Smooth muscle cell (in vitro differentiated cells): ENCODE data around the gene PLXND1. TPM values are rescaled to one million over a fixed set of nuclear protein-coding genes. Genes with fewer than 3 reads are reported as not detected.

ENCODE experiments used
- DNase-seq: peaks from one replicate; lab custom pipeline; 2025; ENCODE audit not compliant: unreplicated experiment; lab: John Stamatoyannopoulos, UW
- H2AFZ ChIP-seq: fragments of 200-600 bp; sonication (generic); 2 replicates; pipeline ENCODE4 v1.6.0; 2016; ENCODE audit warnings: antibody characterized with exemption, low read depth, mild to moderate bottlenecking
- H3F3A ChIP-seq: fragments of 200-600 bp; sonication (generic); 2 replicates; pipeline ENCODE4 v1.6.0; 2017; ENCODE audit warnings: antibody characterized with exemption, low read depth
- H3K27ac ChIP-seq: fragments of 200-600 bp; sonication (generic); 2 replicates; pipeline ENCODE4 v1.5.1; 2016; ENCODE audit warnings: low read depth, mild to moderate bottlenecking
- H3K27me3 ChIP-seq: fragments of 200-600 bp; sonication (generic); 2 replicates; pipeline ENCODE4 v1.6.1; 2016; ENCODE audit warnings: low read depth, mild to moderate bottlenecking
- H3K36me3 ChIP-seq: fragments of 200-600 bp; sonication (generic); 2 replicates; pipeline ENCODE4 v1.5.1; 2016; ENCODE audit warnings: low read depth
- H3K4me1 ChIP-seq: fragments of 200-600 bp; sonication (generic); 2 replicates; pipeline ENCODE4 v1.5.1; 2016; ENCODE audit warnings: low read depth
- H3K4me2 ChIP-seq: fragments of 200-600 bp; sonication (generic); 2 replicates; pipeline ENCODE4 v1.6.0; 2016; ENCODE audit warnings: mild to moderate bottlenecking
- H3K4me3 ChIP-seq: fragments of 200-600 bp; sonication (generic); 2 replicates; pipeline ENCODE4 v1.5.1; 2016; ENCODE audit warnings: mild to moderate bottlenecking
- H3K79me2 ChIP-seq: fragments of 200-600 bp; sonication (generic); 2 replicates; pipeline ENCODE4 v1.6.0; 2016; ENCODE audit warnings: low read depth, mild to moderate bottlenecking
- H3K9ac ChIP-seq: fragments of 200-600 bp; sonication (generic); 2 replicates; pipeline ENCODE4 v1.6.0; 2016; ENCODE audit warnings: low read depth
- H3K9me3 ChIP-seq: fragments of 200-600 bp; sonication (generic); replicated peaks from 2 replicates; pipeline ENCODE4 v1.5.1; 2016; ENCODE audit warnings: low read depth
- H4K20me1 ChIP-seq: fragments of 200-600 bp; sonication (generic); 2 replicates; pipeline ENCODE4 v1.6.0; 2016; ENCODE audit warnings: low read depth
- CTCF ChIP-seq: fragments of 200-600 bp; sonication (generic); IDR thresholded peaks from 2 replicates; pipeline ENCODE4 v1.5.1; 2017; ENCODE audit warnings: borderline replicate concordance, mild to moderate bottlenecking, antibody characterized with exemption; ENCODE audit not compliant: insufficient read depth, poor library complexity, severe bottlenecking
- WGBS: methylation state at CpG from one replicate; pipeline ENCODE4 v1.1.7; 2016; ENCODE audit warnings: low lambda C conversion rate; 5-methylcytosine and 5-hydroxymethylcytosine counted together
- polyA plus RNA-seq: library from polyadenylated mRNA; unstranded; fragments of >200 nt; fragmentation: Nextera tagmentation; extraction: Ambion mirVana; gene quantifications from 2 replicates; pipeline ENCODE4 v1.2.1, GENCODE V29; 2016
- total RNA-seq: library from RNA; depleted of rRNA; stranded (reverse); fragments of >200 nt; gene quantifications from 2 replicates; pipeline ENCODE4 v1.2.3, GENCODE V29; 2014

Gene PLXND1
- total and polyA plus RNA-seq, 2 experiments from 2014 or later: 75.8 to 94.3 TPM

DNA sequence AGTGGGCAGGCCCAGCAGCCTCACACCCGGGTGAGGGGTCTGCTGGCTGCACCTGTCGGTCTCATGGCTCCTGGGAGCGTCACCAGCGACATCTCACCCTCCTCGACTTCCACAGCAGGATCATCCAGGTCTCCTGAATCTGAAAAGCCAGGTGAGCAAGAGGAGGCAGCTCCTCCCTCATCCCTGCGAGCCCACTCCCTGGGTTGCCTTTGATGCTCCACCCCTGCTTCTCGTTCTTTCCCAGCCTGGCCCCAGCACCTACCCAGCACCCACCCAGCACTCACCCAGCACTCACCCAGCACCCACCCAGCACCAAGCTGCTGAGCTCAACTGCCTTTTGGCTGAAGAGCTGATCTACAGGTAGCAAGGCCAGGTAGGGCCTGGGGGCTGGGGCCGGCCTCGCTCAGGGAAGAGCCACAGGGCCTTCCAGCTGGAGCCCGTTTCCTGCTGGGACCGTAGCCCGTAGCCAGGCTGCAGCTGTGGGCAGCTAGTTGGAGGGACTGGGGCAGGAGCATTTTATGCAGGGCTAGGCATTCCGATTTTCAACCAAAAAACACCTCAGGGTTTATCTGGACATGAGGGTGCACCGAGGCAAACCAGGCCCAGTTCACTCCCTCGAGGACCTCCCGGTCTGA, 63.2 kb downstream of the PLXND1 start, which contains the start of gene H1-8:
Gene H1-8 (plus strand): TSS at position 20 of the 635 bp plus-strand sequence. CDS start 44 bp downstream, at position 64.
- H2AFZ ChIP-seq: no peak within 1 kb of the TSS
- no peak within 1 kb of the TSS for H3K9ac ChIP-seq
- TF ChIP-seq CTCF: no peak
- no peak within 1 kb of the TSS for H3K4me3 ChIP-seq
- no peak within 1 kb of the TSS for H3K27ac ChIP-seq
- no peaks in the 10 kb centered on the region for H3K27me3 ChIP-seq
- no peaks in the 10 kb centered on the region for H3K36me3 ChIP-seq
- WGBS: 88% methylated on average over 16 of the region's 16 CpGs
- no peaks in the 10 kb centered on the region for H4K20me1 ChIP-seq
- H3K4me2 ChIP-seq: no peak within 1 kb of the TSS
- H3K4me1 ChIP-seq: no peaks in the 10 kb centered on the region
- H3K9me3 ChIP-seq: no peaks in the 10 kb centered on the region
- no peaks in the 10 kb centered on the region for H3K79me2 ChIP-seq
- DNase-seq: no peak
- H3F3A ChIP-seq: peaks cover 6% of the 10 kb centered on the region

GRCh38 chr3:129542747-129543146, 63.7 kb downstream of the PLXND1 start:
- no peak for DNase-seq
- no peak for TF ChIP-seq CTCF
- H3K27ac ChIP-seq: no peak overlapping the region
- no peak overlapping the region for H3K9ac ChIP-seq
- H3K4me2 ChIP-seq: no peak overlapping the region
- peaks cover 6% of the 10 kb centered on the region for H3F3A ChIP-seq
- no peak overlapping the region for H2AFZ ChIP-seq
- no peak overlapping the region for H3K4me3 ChIP-seq
- H3K4me1 ChIP-seq: no peaks in the 10 kb centered on the region
- no peaks in the 10 kb centered on the region for H3K79me2 ChIP-seq
- no peaks in the 10 kb centered on the region for H4K20me1 ChIP-seq
- no peaks in the 10 kb centered on the region for H3K36me3 ChIP-seq
- H3K9me3 ChIP-seq: no peaks in the 10 kb centered on the region
- H3K27me3 ChIP-seq: no peaks in the 10 kb centered on the region
- WGBS: 92% methylated on average over 5 of the region's 5 CpGs

GRCh38 chr3:129540776-129541516, 65.5 kb downstream of the PLXND1 start:
- H3K36me3 ChIP-seq: no peaks in the 10 kb centered on the region
- no peak overlapping the region for H2AFZ ChIP-seq
- H3K79me2 ChIP-seq: no peaks in the 10 kb centered on the region
- H3K27ac ChIP-seq: no peak overlapping the region
- peaks cover 6% of the 10 kb centered on the region for H3F3A ChIP-seq
- no peaks in the 10 kb centered on the region for H3K27me3 ChIP-seq
- H3K4me3 ChIP-seq: no peak overlapping the region
- no peaks in the 10 kb centered on the region for H4K20me1 ChIP-seq
- no peaks in the 10 kb centered on the region for H3K9me3 ChIP-seq
- H3K4me2 ChIP-seq: no peak overlapping the region
- no peak for TF ChIP-seq CTCF
- WGBS: 85% methylated on average over 11 of the region's 11 CpGs
- H3K9ac ChIP-seq: no peak overlapping the region
- DNase-seq: no peak
- H3K4me1 ChIP-seq: no peaks in the 10 kb centered on the region
